GM10248 (cell line): ENCODE measurements around the gene EFNB3.

Source experiments
- CTCF ChIA-PET: fragments of 300-600 bp; sonication (Branson Sonifier 250); formaldehyde crosslinking; extraction: SDS; loops from one replicate; lab custom pipeline; 2021; ENCODE audit warnings: antibody characterized with exemption; lab: Yijun Ruan, JAX
- POLR2A ChIA-PET: fragments of 350-650 bp; sonication (Branson Sonifier 250); formaldehyde crosslinking; extraction: SDS; loops from one replicate; lab custom pipeline; 2020; ENCODE audit warnings: antibody characterized with exemption; lab: Yijun Ruan, JAX
- DNase-seq: peaks from one replicate; pipeline ENCODE4 v3.0.0; 2012; ENCODE audit errors: extremely low spot score
- TF ChIP-seq, protein P1 (sequence below): IDR thresholded peaks from 2 replicates; pipeline ENCODE4 v1.5.1; 2012; ENCODE audit warnings: mild to moderate bottlenecking, low read depth; ENCODE audit errors: extremely low read depth, missing control alignments, control extremely low read depth

EFNB3 gene

DNA sequence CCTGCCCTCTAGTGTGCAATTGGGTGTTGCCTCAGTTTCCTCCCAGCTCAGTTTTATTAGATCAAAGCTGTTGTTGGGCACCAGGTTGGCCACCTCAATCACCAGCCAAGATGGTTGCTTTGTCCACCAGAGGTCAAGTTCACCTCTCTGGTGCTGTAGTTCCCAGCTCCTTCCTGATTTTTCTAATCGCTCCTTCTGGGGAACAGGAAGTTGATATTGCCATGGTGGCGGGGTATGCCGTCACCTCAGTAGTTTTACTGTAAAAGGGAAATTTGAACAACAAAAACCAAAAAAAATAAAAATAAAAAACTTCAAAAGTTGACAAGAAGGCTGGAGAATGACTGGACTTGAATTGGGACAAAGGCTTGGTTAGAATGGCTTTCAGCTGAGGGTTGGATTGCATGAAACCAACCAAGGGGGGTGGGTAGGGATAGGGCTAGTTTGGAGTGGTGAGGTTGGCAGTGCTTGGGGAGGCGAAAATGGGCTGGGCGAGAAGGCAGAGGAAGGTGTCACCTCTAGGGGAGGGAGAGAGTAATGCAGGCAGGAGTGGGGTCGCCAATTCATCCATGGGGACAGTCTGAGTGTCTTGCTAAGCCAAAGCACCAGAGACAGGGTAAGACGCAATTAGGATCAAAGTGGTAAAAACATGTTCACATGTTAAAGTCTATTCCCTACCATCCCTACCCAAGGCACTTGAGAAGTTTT lies 6.2 kb downstream of the EFNB3 start:
- DNase-seq, result no peak
- POLR2A ChIA-PET, result no interaction called here
- TF ChIP-seq, protein P1, sequence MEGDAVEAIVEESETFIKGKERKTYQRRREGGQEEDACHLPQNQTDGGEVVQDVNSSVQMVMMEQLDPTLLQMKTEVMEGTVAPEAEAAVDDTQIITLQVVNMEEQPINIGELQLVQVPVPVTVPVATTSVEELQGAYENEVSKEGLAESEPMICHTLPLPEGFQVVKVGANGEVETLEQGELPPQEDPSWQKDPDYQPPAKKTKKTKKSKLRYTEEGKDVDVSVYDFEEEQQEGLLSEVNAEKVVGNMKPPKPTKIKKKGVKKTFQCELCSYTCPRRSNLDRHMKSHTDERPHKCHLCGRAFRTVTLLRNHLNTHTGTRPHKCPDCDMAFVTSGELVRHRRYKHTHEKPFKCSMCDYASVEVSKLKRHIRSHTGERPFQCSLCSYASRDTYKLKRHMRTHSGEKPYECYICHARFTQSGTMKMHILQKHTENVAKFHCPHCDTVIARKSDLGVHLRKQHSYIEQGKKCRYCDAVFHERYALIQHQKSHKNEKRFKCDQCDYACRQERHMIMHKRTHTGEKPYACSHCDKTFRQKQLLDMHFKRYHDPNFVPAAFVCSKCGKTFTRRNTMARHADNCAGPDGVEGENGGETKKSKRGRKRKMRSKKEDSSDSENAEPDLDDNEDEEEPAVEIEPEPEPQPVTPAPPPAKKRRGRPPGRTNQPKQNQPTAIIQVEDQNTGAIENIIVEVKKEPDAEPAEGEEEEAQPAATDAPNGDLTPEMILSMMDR, result no peak
- CTCF ChIA-PET, result interaction anchor here (0.7 to 1.3 kb wide), 2 partner anchors 24 to 356 kb away, joined by 3 to 6 read pairs; partner anchors contain the start of gene TP53

DNA sequence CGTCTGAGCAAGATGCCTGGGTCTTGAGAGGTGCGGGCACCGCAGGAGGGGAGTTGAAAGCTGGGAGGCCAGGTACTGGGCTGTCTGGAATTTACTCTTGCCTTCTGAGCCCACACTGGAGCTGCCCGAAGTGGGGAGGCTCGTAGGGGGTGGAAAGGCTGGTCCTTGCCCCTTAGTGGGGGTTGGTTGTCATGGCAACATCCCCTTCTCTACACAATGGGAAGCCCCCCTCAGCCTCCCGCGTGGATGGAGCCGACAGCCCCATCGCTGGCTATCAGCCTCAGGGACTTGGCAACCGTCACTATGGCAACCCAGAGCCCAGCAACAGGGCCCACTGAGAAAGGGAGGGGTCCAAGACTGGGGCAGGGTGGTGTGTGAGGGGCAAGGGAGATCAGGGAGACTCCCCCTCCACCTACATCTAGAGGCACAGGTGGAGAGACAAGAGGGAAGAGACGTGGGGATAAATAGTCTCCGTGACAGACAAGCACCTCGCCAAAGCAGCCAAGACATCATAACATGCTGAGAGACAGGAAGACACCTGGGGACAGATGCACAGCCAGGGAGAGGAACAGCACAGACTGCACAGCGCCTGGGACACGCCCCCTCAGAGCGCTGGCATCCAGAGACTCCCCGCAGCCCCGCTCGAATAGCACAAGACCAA lies 7.2 kb downstream of the EFNB3 start:
- CTCF ChIA-PET, result interaction anchor here (0.7 to 1.0 kb wide), 2 partner anchors 9 to 24 kb away, joined by 3 read pairs; no protein-coding TSS in a partner anchor
- POLR2A ChIA-PET, result interaction anchor here (0.5 kb wide), 1 partner anchor 308 kb away, joined by 5 read pairs; the partner anchor contains the start of gene TMEM256
- DNase-seq, result no peak
- TF ChIP-seq, protein P1, result no peak

DNA sequence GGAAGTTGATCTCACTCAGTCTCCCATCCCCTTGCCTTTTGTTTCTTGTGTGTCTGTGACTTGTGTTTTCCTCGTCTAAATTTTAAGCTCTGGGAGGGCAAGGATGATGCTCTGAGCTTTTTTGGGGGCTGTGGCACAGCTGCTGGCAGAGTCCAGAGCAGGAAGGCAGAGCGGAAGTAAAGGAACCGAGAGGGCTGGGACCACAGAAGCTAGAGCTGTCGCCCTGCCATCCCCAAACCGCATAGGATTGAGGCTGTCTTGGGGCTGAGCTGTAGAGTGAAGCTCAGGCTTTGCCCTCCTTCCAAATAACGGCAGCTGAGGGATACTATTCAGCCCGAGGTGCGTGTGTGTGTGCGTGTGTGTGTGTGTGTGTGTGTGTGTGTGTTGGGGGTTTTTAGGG lies 8.8 kb downstream of the EFNB3 start:
- TF ChIP-seq, protein P1, result no peak
- no peak for DNase-seq
- ChIA-PET POLR2A (interaction anchor here (1.2 kb wide), 1 partner anchor 229 kb away, joined by 5 read pairs; the partner anchor contains the start of gene POLR2A), CTCF (interaction anchor here (1.0 to 2.6 kb wide), 3 partner anchors 8 to 26 kb away, joined by 3 to 9 read pairs (median 3); partner anchors contain the start of genes EFNB3 and TP53)

DNA sequence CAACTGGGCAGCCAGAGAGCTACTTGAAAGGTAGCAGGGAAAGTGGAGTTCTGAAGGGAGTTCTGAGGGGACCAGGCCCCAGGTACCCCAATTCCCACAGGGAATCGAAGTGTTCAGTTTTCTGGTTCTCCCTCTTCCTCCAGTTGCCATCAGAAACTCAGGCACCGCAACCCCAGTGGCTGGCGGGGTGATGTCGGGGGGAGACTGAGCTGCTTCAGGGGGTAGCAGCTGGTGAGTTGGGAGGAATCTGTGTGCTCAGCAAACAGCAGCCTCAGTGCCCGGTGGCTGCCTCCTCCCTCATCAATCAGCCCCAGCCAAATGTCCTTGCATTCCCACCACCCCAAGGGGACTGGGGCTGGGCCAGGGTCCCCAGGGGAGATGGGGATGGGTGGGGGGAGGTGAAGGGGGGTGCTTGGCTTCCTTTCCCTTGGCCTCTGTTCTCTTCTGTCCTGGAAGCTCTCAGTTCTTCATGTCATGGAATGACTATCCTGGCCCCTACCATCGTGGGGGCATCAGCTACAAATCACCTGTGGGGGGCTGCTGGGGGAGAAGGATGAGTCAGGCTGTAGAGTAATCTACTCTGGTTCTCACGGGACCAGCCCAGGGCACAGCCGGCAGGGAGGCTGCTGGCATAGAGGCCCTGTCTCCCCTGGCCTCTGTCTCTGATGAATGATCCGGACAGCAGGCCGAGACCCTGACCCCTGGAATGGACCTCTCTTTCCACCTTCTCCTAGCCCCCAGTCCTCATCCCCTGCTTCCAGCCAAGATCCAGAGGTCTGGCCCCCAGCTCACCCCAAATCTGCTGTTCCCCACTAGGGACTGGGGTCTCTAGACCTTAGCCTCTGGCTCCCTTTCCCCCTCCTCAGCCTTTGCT lies 10.0 kb downstream of the EFNB3 start:
- DNase-seq, result no peak
- ChIA-PET CTCF (interaction anchor here (1.0 to 2.6 kb wide), 2 partner anchors 9 to 28 kb away, joined by 3 to 9 read pairs; partner anchors contain the start of gene TP53), POLR2A (interaction anchor here (1.2 kb wide), 1 partner anchor 230 kb away, joined by 5 read pairs; the partner anchor contains the start of gene POLR2A)
- TF ChIP-seq, protein P1, result no peak

DNA sequence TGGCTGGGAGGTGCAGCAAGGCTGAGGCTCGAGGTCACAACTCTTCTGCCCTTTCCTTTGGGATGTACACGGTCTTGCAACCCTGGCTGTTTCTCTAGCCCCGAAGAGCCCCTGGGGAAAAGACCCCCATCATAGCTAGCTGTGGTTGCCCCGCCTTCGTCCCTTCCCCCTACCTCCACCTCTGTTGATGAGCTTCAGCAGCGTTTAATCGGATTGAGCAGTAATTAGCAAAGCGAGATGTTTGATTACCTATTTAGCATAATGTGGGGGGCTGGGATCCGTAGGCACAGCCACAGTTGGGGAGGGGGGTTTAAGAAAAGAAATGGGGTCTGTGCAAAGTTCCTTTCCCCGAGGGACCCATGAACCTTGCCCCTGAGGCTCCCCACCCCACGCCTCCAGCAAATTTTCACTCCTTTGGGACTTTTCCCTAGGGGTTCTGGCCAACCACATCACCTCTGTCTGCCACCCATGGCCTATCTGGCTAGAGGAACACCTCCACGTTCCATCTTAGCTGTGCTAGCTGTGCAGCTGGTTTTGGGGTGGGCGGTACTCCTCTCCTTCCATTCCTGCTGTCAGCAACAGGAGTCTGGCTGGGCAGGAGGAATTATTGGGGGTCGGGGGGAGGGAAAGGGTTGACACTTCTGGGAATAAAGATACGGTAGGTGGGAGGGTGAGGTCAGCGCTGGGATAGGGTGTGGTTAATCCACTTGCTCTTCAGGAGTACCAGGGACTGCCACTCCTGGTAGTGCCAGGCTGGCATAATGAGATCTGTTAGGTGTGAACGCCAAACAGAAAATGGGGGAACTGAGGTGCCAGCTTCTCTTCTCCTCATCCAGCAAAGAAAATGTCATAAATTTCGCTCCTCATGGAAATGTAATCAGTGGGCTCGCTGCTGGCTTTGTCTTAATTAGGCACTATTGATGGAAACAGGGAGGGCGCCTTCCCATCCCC lies 11.2 kb downstream of the EFNB3 start:
- ChIA-PET POLR2A (no interaction called here), CTCF (interaction anchor here (0.7 to 1.6 kb wide), 3 partner anchors 9 to 329 kb away, joined by 3 read pairs; no protein-coding TSS in a partner anchor)
- DNase-seq, result no peak
- TF ChIP-seq, protein P1, result no peak
